Stomach (tissue), 9 donors: ENCODE data around the gene TMIE. TPM values are rescaled to one million over a fixed set of nuclear protein-coding genes. Genes with fewer than 3 reads are reported as not detected.

Experiments used
- DNase-seq, 2 donors: peaks; one replicate each; pipeline versions ENCODE4 v3.0.0 to v3.0.0-alpha.2; 2013 to 2019
- H3K27ac ChIP-seq, 5 donors: fragments of 200-600 bp in 4 of 5; sonication (generic) in 4 of 5; one replicate each; pipeline ENCODE4 v1.5.1; 2013 to 2019; ENCODE audit warnings: mild to moderate bottlenecking in 1 of 5, moderate library complexity in 1 of 5
- H3K27me3 ChIP-seq, 3 donors: fragments of 200-600 bp; sonication (generic); one replicate each; pipeline ENCODE4 v1.5.1; 2017 to 2019; ENCODE audit warnings: mixed run types in 1 of 3
- H3K36me3 ChIP-seq, 4 donors: fragments of 200-600 bp; sonication (generic); 1 replicate in 3 of 4; 2 replicates in 1 of 4; pipeline ENCODE4 v1.5.1; 2016 to 2019
- H3K4me1 ChIP-seq, 4 donors: fragments of 200-600 bp; sonication (generic); one replicate each; pipeline ENCODE4 v1.5.1; 2016 to 2019
- H3K4me3 ChIP-seq, 4 donors: fragments of 200-600 bp; sonication (generic) in 3 of 4; one replicate each; pipeline ENCODE4 v1.5.1; 2016 to 2019; ENCODE audit warnings: mild to moderate bottlenecking in 1 of 4
- H3K9me3 ChIP-seq, 4 donors: fragments of 200-600 bp; sonication (generic); one replicate each; pipeline ENCODE4 v1.5.1; 2016 to 2019
- CTCF ChIP-seq, 7 experiments: fragments of 450-650 bp in 4 of 7; fragments of 200-600 bp in 3 of 7; sonication (generic) in 3 of 7; IDR thresholded peaks; one replicate each; pipeline ENCODE4 v1.5.1; 2016 to 2019; ENCODE audit warnings: antibody characterized with exemption in 7 of 7, control low read depth in 2 of 7, mild to moderate bottlenecking in 1 of 7
- EP300 ChIP-seq: sonication (generic); formaldehyde crosslinking; IDR thresholded peaks from one replicate; pipeline ENCODE4 v1.6.1; 2017; ENCODE audit warnings: antibody characterized with exemption
- POLR2A ChIP-seq, 4 donors: fragments of 450-650 bp; IDR thresholded peaks; one replicate each; pipeline ENCODE4 v1.6.1; 2016; ENCODE audit warnings: antibody characterized with exemption in 4 of 4, control low read depth in 2 of 4, mild to moderate bottlenecking in 1 of 4, moderate library complexity in 1 of 4
- POLR2AphosphoS5 ChIP-seq, 3 donors: sonication (generic); formaldehyde crosslinking; IDR thresholded peaks; one replicate each; pipeline ENCODE4 v1.6.1; 2016; ENCODE audit warnings: antibody characterized with exemption in 3 of 3
- WGBS, 5 donors: extraction: QIAGEN DNeasy Blood & Tissue Kit in 3 of 5; methylation state at CpG; one replicate each; pipeline versions ENCODE4 v1.1.5 to v1.1.7; 2013 to 2018; 5-methylcytosine and 5-hydroxymethylcytosine counted together
- intact Hi-C: fragments of 100-400 bp; cut with DNase I; formaldehyde crosslinking; loops from one replicate; pipeline ENCODE4 v1.15.1; 2023; ENCODE audit warnings: low total_unique reads
- polyA plus RNA-seq, 3 donors: library from polyadenylated mRNA; stranded (reverse); fragments of 200-250 nt; gene quantifications; one replicate each; pipeline ENCODE4 v1.2.3, GENCODE V29; 2013
- total RNA-seq, 5 donors: library from RNA; depleted of rRNA; stranded (reverse); fragments of >200 nt; gene quantifications; one replicate each; pipeline versions ENCODE4 v1.1.0 to v1.2.3, GENCODE V29; 2014 to 2016
- donor health status: healthy with polysubstance abuse.
- donor health status: Bipolar disorder and iron deficiency.
- donor health status: healthy.

TMIE gene
- total and polyA plus RNA-seq, 8 donors, result 0.46 to 1.0 (median 0.55) TPM; not detected in 5

GRCh38 chr3:46660003-46660402 is 41.2 kb upstream of the TMIE start:
- Histone ChIP-seq H3K9me3 (no peaks in the 10 kb centered on the region), H3K27me3 (no peaks in the 10 kb centered on the region), H3K27ac (no peak overlapping the region), H3K4me3 (no peak overlapping the region), H3K4me1 (peaks cover 0 to 22% (median 14%) of the 10 kb centered on the region in 4 donors), H3K36me3 (no peaks in the 10 kb centered on the region)
- intact Hi-C loops, result no loop called here
- TF ChIP-seq EP300 (no peak), CTCF (IDR thresholded peaks at IDR 0.05) (no peak), POLR2AphosphoS5 (IDR thresholded peaks at IDR 0.05) (no peak), POLR2A (IDR thresholded peaks at IDR 0.05) (no peak)
- no peak for DNase-seq
- WGBS, 5 donors, result 75 to 88% (median 84%) methylated on average over 4 to 6 of the region's 6 CpGs

- Histone ChIP-seq H3K4me3 (no peak overlapping the region), H3K27ac (no peak overlapping the region), H3K9me3 (no peaks in the 10 kb centered on the region), H3K36me3 (no peaks in the 10 kb centered on the region), H3K27me3 (no peaks in the 10 kb centered on the region), H3K4me1 (peaks cover 0 to 24% (median 14%) of the 10 kb centered on the region in 4 donors)
- WGBS, 5 donors, result 40 to 58% (median 47%) methylated on average over 8 to 9 of the region's 9 CpGs
- intact Hi-C loops, result no loop called here
- TF ChIP-seq EP300 (no peak), CTCF (IDR thresholded peaks at IDR 0.05) (no peak), POLR2A (IDR thresholded peaks at IDR 0.05) (no peak), POLR2AphosphoS5 (IDR thresholded peaks at IDR 0.05) (no peak)
- DNase-seq, result peak in 1 of 2 donors; percentile 19
Measured at GRCh38 chr3:46660543-46661523, 40.4 kb upstream of the TMIE start.

- intact Hi-C loops, result no loop called here
- peaks cover 5 to 33% (median 20%) of the 10 kb centered on the region in 4 donors for H3K4me1 ChIP-seq
- no peak for TF ChIP-seq POLR2AphosphoS5 (IDR thresholded peaks at IDR 0.05)
- TF ChIP-seq CTCF (IDR thresholded peaks at IDR 0.05), result no peak
- no peak for TF ChIP-seq EP300
- no peak for TF ChIP-seq POLR2A (IDR thresholded peaks at IDR 0.05)
- H3K36me3 ChIP-seq, result no peaks in the 10 kb centered on the region
- no peak overlapping the region for H3K4me3 ChIP-seq
- no peak overlapping the region for H3K27ac ChIP-seq
- H3K9me3 ChIP-seq, result no peaks in the 10 kb centered on the region
- H3K27me3 ChIP-seq, result no peaks in the 10 kb centered on the region
- DNase-seq, result peak in 1 of 2 donors; percentile 7
- 73 to 82% (median 79%) methylated on average over 15 of the region's 15 CpGs for WGBS, 5 donors
Measured at GRCh38 chr3:46661776-46662766, 39.1 kb upstream of the TMIE start.
